GM21717 (cell line): Measurements from ENCODE around the gene ADGRL2.
A peak's percentile ranks its signal among the peaks of the same experiment; 100 is the strongest.

ENCODE experiments used
- ATAC-seq: cut with Tn5 transposase; IDR thresholded peaks from one replicate; pipeline ENCODE4 v1.9.1; 2021; ENCODE audit warnings: mild to moderate bottlenecking, moderate library complexity; ENCODE audit not compliant: unreplicated experiment

The ADGRL2 gene

DNA sequence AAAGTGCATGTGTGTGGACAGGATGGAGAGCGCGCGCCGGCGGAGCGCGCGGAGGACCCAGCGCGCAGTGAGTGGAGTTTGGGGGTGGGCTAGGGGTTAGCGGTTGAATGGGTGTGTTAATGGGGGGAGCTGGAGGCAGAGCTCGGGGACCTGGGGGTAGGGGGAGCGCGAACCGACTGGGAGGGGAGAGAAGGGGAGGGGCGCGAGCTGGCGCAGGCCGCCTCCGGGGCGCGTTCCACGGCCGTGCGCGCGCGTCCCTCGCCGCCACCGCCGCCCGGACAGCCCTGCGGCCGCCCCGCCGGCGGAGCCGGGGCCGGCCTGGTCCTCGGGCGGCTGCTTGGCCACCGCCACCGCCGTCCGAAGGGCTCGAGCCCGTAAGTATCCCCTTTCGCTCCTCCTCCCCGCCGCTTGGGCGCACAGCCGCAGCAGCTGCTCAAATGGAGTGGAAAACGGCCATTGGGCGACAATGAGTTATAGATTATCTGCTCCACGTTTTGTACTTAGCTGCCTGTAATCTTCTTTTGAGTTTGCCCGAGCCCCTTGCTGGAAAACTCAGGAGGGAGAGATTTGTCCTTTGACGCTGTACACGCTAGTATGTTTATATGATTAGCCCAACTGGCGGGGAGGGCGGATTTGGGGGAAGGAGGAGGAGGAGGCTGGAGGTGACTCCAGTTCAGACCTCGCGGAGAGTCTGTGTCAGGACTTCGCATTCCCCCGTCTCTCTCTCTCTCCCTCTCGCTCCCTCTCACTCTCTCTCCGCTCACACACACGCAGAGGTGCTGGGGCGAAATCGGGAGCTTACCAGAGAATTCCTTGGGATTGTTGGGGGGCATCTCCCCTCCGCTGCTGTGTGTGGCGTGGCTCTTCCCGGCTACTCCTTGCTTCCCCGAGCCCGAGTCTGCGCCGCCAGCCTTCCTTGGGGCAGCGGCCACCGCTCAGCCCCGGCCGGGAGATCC lies at the start of gene ADGRL2:
Gene ADGRL2, plus strand, starts transcription at position 240 of the 956 bp plus-strand sequence. CDS start 36,051 bp downstream, outside the sequence.
- peak; percentile 64 for ATAC-seq

DNA sequence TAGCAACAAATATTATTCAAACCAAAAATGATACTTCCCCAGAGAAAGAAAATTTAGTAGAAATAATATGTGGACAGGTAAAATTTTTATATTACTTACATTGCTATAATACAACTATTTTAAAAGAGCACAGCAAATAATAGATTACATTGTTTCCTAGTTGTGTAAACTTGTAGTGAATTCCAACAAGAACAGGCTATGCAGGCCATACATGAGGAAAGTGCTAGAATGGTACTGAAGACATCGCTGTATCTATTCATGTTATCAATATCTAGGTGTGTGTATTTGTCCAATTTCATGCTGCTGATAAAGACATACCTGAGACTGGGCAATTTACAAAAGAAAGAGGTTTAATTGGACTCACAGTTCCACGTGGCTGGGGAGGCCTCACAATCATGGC lies 47.9 kb upstream of the ADGRL2 start:
- ATAC-seq = no peak

DNA sequence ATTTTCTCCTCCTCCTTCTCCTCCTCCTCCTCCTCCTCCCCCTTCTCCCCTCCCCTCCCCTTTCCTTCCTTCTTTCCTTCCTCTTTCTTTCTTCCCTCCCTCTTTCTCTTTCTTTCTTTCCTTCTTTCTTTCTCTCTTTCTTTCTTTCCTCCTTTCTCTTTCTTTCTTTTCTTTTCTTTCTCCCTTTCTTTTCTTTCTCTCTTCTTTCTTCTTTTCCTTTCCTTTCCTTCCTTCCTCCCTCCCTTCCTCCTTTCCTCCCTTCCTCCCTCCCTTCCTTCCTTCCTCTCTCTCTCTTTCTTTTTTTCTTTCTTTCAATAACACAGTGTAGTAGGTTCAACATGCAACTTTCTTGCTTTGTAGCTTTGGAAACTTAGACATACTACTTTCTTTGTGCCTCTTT lies 46.3 kb upstream of the ADGRL2 start:
- ATAC-seq = no peak

DNA sequence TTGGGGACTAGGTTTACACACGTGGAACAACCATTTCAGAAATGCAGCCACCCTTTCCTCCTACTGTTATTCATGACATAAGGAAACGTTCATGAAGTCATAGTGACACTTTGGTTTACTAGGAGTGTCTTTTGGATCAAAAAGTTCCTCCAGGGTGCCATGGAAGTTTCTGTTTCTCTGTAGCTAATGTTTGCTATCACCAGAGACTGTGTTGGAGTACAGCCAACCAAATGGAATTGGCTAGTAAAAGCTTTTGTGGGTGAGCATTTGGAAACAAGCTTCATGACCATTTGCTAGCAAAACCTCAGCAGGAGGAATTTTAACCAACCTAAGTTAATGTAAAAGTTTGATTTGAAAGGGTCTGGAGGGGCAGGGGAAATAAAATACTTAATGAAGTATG lies 43.9 kb upstream of the ADGRL2 start:
- ATAC-seq = no peak

DNA sequence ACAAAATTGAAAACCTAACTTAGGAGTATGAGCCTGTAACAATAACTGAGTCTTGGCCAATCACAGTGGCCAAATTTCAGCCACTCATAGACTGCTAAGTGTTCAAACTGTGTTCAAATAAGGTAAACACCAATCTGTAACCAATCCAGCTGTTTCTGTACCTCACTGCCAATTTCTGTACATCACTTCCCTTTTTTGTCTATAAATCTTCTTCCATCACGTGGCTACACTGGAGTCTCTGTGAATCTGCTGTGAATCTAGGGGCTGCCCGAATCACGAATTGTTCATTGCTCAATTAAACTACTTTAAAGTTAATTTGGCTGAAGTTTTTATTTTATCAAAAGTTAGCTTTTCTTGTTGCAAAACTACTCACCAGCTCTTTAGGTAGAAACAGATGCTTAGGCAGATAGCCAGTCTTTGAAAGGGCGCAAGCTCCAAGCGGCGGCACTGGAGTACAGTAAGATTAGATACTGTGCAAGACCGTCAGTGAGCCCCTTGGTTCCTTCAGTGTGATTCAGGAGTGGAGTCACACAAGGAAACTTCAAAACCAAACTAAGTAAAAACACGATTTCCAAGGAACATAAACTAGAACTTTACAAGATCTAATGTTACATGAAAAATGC lies 43.2 kb upstream of the ADGRL2 start:
- ATAC-seq = no peak

DNA sequence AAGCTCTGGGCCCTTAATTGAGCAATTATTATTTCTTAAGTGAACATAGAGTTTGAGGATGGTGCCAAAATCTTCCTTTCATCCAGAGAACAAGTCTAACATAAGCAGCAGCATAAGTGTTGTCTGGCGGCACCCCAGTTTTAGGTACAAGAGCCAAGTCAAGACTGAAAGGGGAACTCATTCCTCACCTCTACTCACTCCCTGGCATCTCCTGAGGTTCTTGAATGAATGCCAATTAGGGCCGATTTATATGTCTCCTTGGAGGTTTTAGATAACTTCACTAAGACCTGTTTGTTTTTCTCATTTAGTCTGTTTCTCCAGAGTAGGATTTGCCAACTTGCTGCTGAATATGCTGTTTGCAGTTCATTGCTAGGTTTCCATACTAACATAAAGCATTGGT lies 42.6 kb upstream of the ADGRL2 start:
- ATAC-seq = no peak

DNA sequence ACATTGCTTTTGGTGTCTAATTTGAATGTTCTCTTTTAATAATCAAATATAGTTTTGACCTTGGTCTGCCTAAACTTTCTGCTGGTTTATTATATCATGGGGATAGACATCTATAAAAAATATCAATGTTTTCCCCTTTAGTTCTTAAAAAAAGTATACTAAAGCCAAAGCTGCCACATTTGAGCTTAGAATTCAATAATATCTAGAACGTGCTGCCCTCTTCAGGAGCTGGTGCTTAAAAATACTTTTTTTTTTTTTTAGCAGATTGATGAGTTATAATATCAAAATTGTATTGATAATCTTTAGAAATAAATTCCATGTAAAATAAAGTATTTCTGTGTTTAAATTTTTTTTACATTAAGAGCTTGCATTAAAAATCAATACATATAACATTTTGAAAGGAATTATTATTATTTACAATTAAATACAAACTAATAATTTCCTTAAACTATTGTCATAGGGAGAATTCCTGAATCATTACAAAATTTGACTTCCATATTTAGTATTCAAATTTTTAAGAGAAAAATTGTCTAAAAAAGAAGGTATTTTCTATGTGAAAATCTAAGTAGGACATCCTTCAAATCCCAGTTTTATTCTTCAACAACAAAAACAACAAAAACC lies 40.1 kb upstream of the ADGRL2 start:
- no peak for ATAC-seq

DNA sequence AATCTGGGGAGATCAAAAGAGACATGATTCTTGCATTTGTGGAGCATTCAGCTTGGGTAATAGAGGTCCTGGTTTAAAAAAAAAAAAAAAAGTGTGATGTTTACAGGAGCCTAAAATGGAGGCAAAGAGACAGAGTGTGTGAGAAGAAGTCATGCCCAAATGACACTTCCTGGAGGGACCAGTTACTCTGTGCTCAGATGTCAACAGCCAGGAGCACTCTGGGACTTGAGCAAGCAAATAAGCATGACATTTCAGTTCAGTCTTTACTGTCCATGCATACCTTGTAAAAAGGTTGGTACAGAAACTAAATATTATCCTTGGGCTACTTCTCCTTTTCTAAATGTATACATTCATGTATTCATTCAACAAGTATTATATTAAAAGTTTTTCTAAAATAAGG lies 25.2 kb upstream of the ADGRL2 start:
- ATAC-seq = no peak

DNA sequence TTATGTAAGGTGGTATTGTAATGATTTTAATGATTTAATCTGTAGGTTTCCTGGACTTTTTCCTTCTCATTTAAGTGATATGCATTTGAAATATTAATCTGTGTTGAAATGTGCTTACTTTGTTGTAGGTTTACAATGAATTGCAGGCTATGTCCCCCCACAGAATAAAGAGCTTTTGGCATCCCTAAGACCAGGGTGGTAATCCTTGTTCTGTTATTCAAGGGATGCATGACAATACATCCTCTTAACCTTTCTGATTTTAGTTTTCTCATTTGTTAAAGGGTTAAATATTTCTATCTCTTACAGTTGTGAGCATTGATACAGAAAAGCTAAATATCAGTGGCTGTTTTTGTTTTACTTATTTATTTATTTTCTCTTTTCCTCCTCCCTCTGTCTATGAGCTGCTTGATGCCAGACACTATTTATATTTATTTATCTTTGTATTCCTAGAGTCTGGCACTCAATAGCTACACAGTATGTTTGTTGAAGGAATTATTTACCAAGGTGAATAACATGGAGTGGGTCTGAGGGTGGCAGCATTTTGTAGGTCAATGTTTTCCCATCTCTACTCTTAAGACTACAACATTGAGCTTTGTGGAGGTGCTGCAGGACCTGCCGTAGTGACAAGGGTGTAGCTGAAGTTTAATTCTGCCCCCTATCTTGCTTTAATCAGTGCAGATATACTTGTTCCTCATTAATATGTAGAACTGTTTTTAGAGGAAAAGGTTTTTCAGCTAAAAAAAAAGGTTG lies 19.9 kb upstream of the ADGRL2 start:
- no peak for ATAC-seq

DNA sequence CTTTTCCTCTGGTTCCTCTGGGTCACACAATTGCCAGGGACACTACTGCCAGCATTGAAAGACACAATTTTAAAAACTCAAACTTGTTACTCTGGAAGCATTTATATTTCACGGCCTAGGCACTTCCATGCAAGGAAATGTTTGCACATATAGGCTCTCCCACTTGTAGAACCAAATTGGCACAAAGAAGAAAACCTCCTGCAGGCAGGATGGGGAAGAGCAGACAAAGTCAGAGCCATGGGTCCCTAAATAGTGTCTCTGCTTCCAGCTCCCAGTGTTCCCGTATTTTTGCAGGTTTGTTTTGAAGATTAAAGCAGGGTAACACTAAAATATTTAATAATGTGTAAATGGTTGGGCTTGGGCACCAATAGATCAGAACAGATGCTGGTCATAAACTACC lies 19.0 kb upstream of the ADGRL2 start:
- ATAC-seq = no peak

DNA sequence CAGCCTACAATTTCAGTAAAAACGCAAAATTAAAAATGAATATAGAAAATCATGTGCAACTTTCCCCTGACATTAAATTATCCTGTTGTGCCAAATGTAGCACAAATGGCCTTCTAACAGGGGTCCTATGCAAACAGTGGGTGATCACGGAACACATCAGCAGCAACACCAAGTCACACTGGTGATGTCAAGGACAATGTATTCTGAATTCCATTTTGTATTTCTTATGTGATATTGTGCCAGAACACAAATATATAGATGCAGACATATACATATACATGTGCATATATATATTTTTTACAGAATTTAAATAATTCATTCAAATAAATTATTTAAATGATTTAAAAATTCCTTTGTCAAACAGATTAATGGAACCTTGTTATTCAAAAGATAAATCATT lies 8.6 kb upstream of the ADGRL2 start:
- ATAC-seq = no peak

DNA sequence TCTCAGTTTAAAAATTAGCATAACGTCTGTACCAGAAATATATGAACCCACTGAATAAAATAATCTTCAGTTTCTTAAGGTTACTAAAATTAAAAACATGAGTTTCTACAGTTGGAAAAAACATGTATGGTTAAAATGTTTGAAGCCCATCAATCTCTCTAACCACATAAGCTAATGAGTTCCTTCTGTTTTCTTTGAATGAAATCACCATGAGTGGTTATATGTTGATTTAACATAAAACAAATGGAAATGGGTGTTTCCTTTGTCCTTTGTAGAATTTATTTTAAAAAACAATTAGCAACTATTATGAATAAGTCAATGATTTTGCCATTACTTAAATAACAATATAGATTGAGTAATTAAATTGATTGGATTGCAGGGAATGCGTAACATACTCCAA lies 3.0 kb upstream of the ADGRL2 start:
- ATAC-seq = no peak

DNA sequence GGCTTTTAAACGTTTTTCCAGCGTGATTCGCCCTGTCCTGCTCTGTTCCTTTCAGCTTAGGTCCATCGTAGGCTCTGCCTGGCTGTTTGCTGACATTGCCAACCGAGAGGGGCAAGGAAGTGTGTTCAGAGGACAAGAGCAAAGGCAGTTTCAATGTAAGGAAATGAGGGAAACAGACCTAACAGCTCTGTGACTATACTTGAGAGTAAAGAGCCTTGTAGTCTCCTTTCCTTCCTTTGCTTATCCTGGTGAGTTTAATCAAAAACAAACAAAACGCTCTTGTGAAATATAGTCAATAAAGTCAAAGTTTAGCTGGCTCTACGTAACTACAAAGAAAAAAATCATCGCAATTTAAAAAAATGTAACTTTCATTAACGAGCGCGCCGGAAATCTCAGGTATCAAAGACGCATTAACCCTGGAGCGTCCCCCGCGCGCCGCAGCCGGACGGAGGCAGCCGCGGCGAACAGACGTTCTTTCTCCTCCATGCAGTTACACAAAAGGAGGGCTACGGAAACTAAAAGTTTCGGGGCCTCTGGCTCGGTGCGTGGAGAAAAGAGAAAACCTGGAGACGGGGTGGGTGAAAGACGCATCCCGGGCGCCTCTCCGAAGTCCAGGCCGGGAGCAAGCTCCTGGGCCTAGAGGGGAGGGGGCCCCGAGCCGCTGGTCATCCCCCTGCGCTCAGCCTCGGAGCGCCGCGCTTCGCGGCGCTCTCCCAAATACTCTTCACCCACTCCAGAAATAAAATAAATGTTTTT lies 617 bp upstream of the ADGRL2 start:
- ATAC-seq = no peak

DNA sequence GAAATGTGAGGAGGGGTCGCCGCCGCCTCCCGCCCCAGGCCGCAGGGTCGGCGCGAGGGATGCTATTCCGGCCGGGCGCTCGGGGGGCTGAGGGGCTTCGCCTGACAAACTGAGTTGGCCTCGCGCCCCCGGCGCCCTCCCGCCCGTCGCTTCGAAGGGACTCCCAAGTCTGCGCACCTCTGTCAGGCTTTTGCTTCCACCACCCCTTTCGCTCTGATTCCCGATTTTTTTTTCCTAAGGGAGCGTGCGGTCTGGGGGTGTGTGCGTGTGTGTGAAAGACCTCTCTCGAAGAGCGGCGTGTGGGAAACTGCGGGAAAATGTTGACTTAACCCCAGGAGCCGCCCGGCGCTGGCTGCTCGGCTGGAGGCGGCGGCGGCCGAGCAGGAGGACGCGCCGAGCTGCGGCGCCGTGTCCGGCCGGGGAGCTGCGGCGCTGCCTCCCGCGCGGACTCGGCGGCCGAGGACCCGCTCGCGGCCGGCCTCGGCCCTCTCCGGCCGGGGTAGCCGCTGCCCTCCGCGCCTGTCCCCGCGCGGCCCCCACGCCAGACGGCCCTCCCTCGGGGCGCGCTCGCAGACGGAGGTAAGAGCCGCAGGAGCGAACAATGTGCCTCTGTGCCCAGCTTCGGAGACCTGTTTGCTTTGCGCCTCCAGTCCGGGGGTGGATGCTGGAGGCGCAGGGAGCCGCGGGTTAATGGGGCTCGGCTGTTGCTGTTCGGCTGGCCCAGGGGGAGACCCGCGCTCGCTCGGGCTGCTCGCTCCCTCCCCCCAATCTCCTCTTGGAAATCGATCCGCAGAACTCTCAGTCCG lies 1.1 kb downstream of the ADGRL2 start:
- no peak for ATAC-seq

DNA sequence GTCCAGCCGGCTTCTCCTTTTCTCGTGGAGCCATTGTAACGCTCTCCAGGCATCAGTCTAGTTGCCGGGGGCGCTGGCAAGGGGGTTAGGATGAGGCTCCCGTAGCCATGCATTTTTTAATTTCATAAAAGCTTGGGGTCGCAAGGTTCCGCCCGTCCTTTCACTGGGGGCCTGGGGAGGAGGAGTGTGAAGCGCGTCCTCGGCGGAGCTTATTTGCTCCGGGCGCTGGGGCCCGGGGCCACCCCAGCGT lies 1.6 kb downstream of the ADGRL2 start:
- ATAC-seq = no peak

DNA sequence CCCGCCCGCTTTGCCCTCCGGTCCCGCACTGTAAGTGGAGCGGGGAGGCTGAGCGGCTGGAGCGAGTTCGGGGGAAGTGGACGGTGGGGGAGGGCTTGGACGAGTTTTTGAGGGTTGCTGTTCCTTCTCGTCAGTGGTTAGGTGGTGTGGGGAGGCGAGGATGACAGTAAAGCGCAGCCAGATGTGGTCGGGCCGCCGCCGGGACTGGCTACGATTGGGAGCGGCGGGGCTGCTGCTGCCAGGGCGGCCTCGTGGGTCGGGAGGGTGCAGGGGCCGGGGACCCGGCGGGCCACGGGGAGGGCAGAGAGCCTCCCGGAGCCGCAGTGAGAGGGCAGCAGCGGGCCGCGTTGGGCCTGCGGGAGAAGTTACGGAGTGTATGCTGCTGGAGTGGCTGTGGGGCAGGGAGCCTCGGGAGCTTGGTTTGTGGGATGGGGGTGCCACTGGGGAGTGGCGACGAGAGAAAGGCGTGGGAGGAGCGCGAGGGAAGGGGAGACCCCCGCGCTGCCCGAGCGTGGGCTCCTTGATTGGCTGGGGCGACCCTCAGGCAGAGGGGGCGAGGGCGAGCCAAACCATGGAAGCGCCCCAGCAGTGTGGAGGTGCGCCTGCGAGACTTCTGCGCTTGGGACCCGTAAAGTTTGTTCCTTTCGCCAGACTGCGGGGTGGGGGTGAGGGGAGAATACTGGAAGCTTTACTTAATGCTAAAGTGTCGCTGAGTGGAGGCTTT lies 2.1 kb downstream of the ADGRL2 start:
- ATAC-seq = no peak

DNA sequence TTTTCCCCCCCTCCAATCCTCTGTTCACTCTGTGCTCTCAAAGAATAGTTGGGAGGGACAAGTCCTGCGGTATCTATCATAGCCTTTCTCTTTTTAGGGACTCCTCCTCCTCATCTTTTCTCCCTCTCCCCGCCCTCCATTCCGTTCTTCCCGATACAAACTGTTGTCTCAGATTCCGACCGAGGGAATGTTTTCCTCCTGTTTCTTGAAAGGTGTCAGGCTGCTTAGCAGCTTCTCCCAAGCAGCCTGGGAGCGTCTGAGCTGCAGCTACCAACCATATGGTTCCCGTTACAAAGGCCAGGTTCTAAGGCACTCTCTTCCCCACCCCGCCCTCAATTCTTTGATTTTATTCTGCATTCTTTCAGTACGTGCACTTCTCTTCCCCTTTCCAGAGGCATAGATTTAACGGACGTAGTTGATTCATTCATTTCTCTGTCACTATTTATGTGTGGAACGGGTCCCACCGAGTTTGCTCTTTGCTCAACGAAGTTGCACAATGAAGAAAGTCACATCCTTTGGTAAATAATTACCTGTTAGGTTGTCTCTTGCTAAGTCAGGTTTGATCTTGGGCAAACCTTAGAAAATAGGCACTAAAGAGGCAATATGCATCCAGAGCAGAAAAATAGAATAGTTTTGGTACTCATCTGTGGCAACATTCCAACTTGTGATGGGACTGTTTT lies 2.8 kb downstream of the ADGRL2 start:
- ATAC-seq = no peak

DNA sequence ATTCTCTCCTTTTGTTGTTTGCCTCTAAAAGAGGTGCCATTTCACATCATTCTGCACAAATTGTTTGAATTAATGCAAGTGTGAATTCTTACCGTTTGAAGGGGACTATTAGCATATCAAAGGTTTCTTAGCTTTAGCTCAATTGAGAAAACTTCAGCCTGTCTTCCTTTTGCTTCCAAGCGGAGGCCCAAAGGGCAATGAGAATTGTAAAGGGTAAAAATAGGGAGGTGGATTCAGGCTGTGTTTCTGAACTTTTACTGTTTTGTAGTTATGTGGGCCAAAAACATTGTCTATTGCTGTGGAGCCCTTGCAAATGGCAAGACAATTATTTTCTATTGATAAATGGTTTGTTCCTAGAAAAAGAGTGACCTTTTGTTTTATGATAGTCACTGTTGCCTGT lies 3.6 kb downstream of the ADGRL2 start:
- ATAC-seq = no peak
